Osteocyte (in vitro differentiated cells): ENCODE measurements around the gene HMCN2. TPM values are rescaled to one million over a fixed set of nuclear protein-coding genes. Genes with fewer than 3 reads are reported as not detected.

ENCODE experiments used
- DNase-seq: peaks from one replicate; pipeline ENCODE4 v3.0.0; 2021; ENCODE audit warnings: mixed read lengths; ENCODE audit not compliant: unreplicated experiment; ENCODE audit errors: extremely low spot score
- H3K27ac Mint-ChIP-seq: one replicate; pipeline ENCODE4 v1.8.0; 2021; ENCODE audit warnings: mild to moderate bottlenecking, mixed read lengths; ENCODE audit not compliant: unreplicated experiment
- H3K27me3 Mint-ChIP-seq: one replicate; pipeline ENCODE4 v1.8.0; 2021; ENCODE audit warnings: mixed read lengths; ENCODE audit not compliant: unreplicated experiment
- H3K36me3 Mint-ChIP-seq: one replicate; pipeline ENCODE4 v1.8.0; 2021; ENCODE audit warnings: mixed read lengths; ENCODE audit not compliant: unreplicated experiment
- H3K4me1 Mint-ChIP-seq: one replicate; pipeline ENCODE4 v1.8.0; 2021; ENCODE audit warnings: mixed read lengths; ENCODE audit not compliant: unreplicated experiment
- H3K4me3 Mint-ChIP-seq: one replicate; pipeline ENCODE4 v1.8.0; 2021; ENCODE audit warnings: mild to moderate bottlenecking, moderate library complexity, mixed read lengths; ENCODE audit not compliant: unreplicated experiment
- H3K9me3 Mint-ChIP-seq: one replicate; pipeline ENCODE4 v1.8.0; 2021; ENCODE audit warnings: mixed read lengths; ENCODE audit not compliant: unreplicated experiment
- CTCF ChIP-seq: fragments of 200-600 bp; sonication (generic); IDR thresholded peaks from 2 replicates; pipeline ENCODE4 v1.5.0; 2021; ENCODE audit warnings: antibody characterized with exemption, mild to moderate bottlenecking, moderate library complexity
- total RNA-seq: library from RNA; stranded (reverse); gene quantifications from 2 replicates; pipeline ENCODE4 v1.2.1, GENCODE V29; 2021

Gene HMCN2
- total RNA-seq, 1 donor from 2014 or later = 0.05 TPM

GRCh38 chr9:130394320-130394719 lies 128.8 kb downstream of the HMCN2 start:
- no peaks in the 10 kb centered on the region for H3K9me3 Mint-ChIP-seq
- no peak for DNase-seq
- TF ChIP-seq CTCF = no peak
- no peak overlapping the region for H3K27ac Mint-ChIP-seq
- peaks cover 1% of the 10 kb centered on the region for H3K27me3 Mint-ChIP-seq
- H3K36me3 Mint-ChIP-seq = no peaks in the 10 kb centered on the region
- H3K4me3 Mint-ChIP-seq = no peak overlapping the region
- H3K4me1 Mint-ChIP-seq = peaks cover 7% of the 10 kb centered on the region

GRCh38 chr9:130394814-130395470 lies 129.4 kb downstream of the HMCN2 start:
- no peak overlapping the region for H3K27ac Mint-ChIP-seq
- H3K36me3 Mint-ChIP-seq = no peaks in the 10 kb centered on the region
- H3K27me3 Mint-ChIP-seq = peaks cover 4% of the 10 kb centered on the region
- no peaks in the 10 kb centered on the region for H3K9me3 Mint-ChIP-seq
- H3K4me1 Mint-ChIP-seq = peaks cover 7% of the 10 kb centered on the region
- TF ChIP-seq CTCF = no peak
- DNase-seq = no peak
- H3K4me3 Mint-ChIP-seq = no peak overlapping the region

- no peaks in the 10 kb centered on the region for H3K9me3 Mint-ChIP-seq
- H3K4me1 Mint-ChIP-seq = peaks cover 7% of the 10 kb centered on the region
- DNase-seq = no peak
- peaks cover 8% of the 10 kb centered on the region for H3K27me3 Mint-ChIP-seq
- H3K27ac Mint-ChIP-seq = no peak overlapping the region
- TF ChIP-seq CTCF = no peak
- H3K36me3 Mint-ChIP-seq = no peaks in the 10 kb centered on the region
- no peak overlapping the region for H3K4me3 Mint-ChIP-seq
These were observed 130.4 kb downstream of the HMCN2 start for GRCh38 chr9:130395810-130396435.

- Mint-ChIP-seq H3K27ac (no peak overlapping the region), H3K4me3 (no peak overlapping the region)
These were observed 131.0 kb downstream of the HMCN2 start for GRCh38 chr9:130396581-130396980.

More at GRCh38 chr9:130396581-130396980, 131.0 kb downstream of the HMCN2 start:
- Mint-ChIP-seq H3K27me3 (peaks cover 8% of the 10 kb centered on the region), H3K36me3 (no peaks in the 10 kb centered on the region), H3K4me1 (peaks cover 7% of the 10 kb centered on the region), H3K9me3 (no peaks in the 10 kb centered on the region)
- no peak for DNase-seq
- no peak for TF ChIP-seq CTCF
